Colonic mucosa (tissue), 4 donors: Measurements from ENCODE around the gene ZMYND15. TPM values are rescaled to one million over a fixed set of nuclear protein-coding genes. Genes with fewer than 3 reads are reported as not detected.
A peak's percentile ranks its signal among the peaks of the same experiment; 100 is the strongest.

ENCODE experiments used
- DNase-seq: peaks from one replicate; pipeline ENCODE4 v3.0.0-alpha.2; 2020
- H3K27ac ChIP-seq: fragments of 200-600 bp; one replicate; pipeline ENCODE4 v1.8.0; 2021
- H3K27me3 ChIP-seq: fragments of 200-600 bp; one replicate; pipeline ENCODE4 v1.8.0; 2021
- H3K36me3 ChIP-seq: fragments of 200-600 bp; one replicate; pipeline ENCODE4 v1.8.0; 2021
- H3K4me1 ChIP-seq: fragments of 200-600 bp; one replicate; pipeline ENCODE4 v1.8.0; 2021; ENCODE audit warnings: mild to moderate bottlenecking
- H3K4me3 ChIP-seq: fragments of 200-600 bp; one replicate; pipeline ENCODE4 v1.8.0; 2021
- H3K9ac ChIP-seq, 2 donors: one replicate each; pipeline ENCODE4 v1.7.0; 2013; ENCODE audit warnings: control low read depth in 2 of 2, low read depth in 2 of 2, low read length in 2 of 2
- H3K9me3 ChIP-seq: fragments of 200-600 bp; one replicate; pipeline ENCODE4 v1.8.0; 2021
- CTCF ChIP-seq: fragments of 200-600 bp; IDR thresholded peaks from one replicate; pipeline ENCODE4 v1.8.0; 2022; ENCODE audit warnings: antibody characterized with exemption, mild to moderate bottlenecking
- intact Hi-C: fragments of 100-400 bp; cut with DNase I; formaldehyde crosslinking; loops from one replicate; pipeline ENCODE4 v1.14.1; 2022
- total RNA-seq, 2 donors: library from RNA; stranded (reverse); fragmentation: NEBNext Ultra II Directional in 1 of 2; extraction: Animal tissue kit (Norgen Biotek cat#: 25700) in 1 of 2; gene quantifications; one replicate each; pipeline ENCODE4 v1.2.1, GENCODE V29; 2021
- donor health status: healthy.
- donor health status: DM: no; HTN: no; CAD: no.
- donor health status: DM: no; HTN: no; CAD: no.

ZMYND15 gene
- total RNA-seq, 2 donors from 2014 or later, result 0.89 to 1.2 TPM

GRCh38 chr17:4706121-4706520 is 33.5 kb upstream of the ZMYND15 start:
- Histone ChIP-seq H3K4me3 (no peak overlapping the region), H3K27me3 (no peaks in the 10 kb centered on the region), H3K4me1 (peaks cover 6% of the 10 kb centered on the region), H3K27ac (no peak overlapping the region), H3K9me3 (no peaks in the 10 kb centered on the region), H3K9ac (no peak overlapping the region), H3K36me3 (no peaks in the 10 kb centered on the region)
- intact Hi-C loops, result loop anchor here (10.0 kb wide), 1 partner anchor 179 kb away; no protein-coding TSS in a partner anchor
- DNase-seq, result no peak
- TF ChIP-seq CTCF, result no peak

- Histone ChIP-seq H3K36me3 (no peaks in the 10 kb centered on the region), H3K27ac (no peak overlapping the region), H3K4me3 (no peak overlapping the region), H3K9ac (no peak overlapping the region), H3K27me3 (no peaks in the 10 kb centered on the region), H3K4me1 (peaks cover 15% of the 10 kb centered on the region), H3K9me3 (no peaks in the 10 kb centered on the region)
- DNase-seq, result no peak
- intact Hi-C loops, result loop anchor here (10.0 kb wide), 1 partner anchor 176 kb away; no protein-coding TSS in a partner anchor
- no peak for TF ChIP-seq CTCF
Observed at GRCh38 chr17:4708436-4708835, 31.2 kb upstream of the ZMYND15 start.

- peak within 1 kb of the TSS; percentile 66 for H3K4me3 ChIP-seq
- H3K9me3 ChIP-seq, result no peaks in the 10 kb centered on the region
- H3K27me3 ChIP-seq, result no peaks in the 10 kb centered on the region
- H3K27ac ChIP-seq, result peak within 1 kb of the TSS; percentile 82
- intact Hi-C loops, result loop anchor here (10.0 kb wide), 1 partner anchor 175 kb away; no protein-coding TSS in a partner anchor
- H3K9ac ChIP-seq, result peak within 1 kb of the TSS; percentile 73 to 81
- DNase-seq, result peak; percentile 96
- peaks cover 15% of the 10 kb centered on the region for H3K4me1 ChIP-seq
- no peaks in the 10 kb centered on the region for H3K36me3 ChIP-seq
- TF ChIP-seq CTCF, result peak; percentile 31
Observed at GRCh38 chr17:4709794-4710692, 29.6 kb upstream of the ZMYND15 start, which contains the start of gene ARRB2. Gene ARRB2 (plus strand): TSS chr17:4710632. CDS start chr17:4710722, 90 bp downstream.

GRCh38 chr17:4710693-4711634 is 28.7 kb upstream of the ZMYND15 start:
- peak; percentile 40 for DNase-seq
- intact Hi-C loops, result no loop called here
- no peaks in the 10 kb centered on the region for H3K36me3 ChIP-seq
- H3K27me3 ChIP-seq, result no peaks in the 10 kb centered on the region
- H3K9ac ChIP-seq, result peak overlapping the region; percentile 73 to 81
- no peaks in the 10 kb centered on the region for H3K9me3 ChIP-seq
- peaks cover 15% of the 10 kb centered on the region for H3K4me1 ChIP-seq
- peak overlapping the region; percentile 66 for H3K4me3 ChIP-seq
- H3K27ac ChIP-seq, result peak overlapping the region; percentile 82
- TF ChIP-seq CTCF, result no peak

GRCh38 chr17:4711661-4712181 is 27.9 kb upstream of the ZMYND15 start:
- peak; percentile 82 for DNase-seq
- H3K9me3 ChIP-seq, result no peaks in the 10 kb centered on the region
- peak overlapping the region; percentile 66 for H3K4me3 ChIP-seq
- H3K27me3 ChIP-seq, result no peaks in the 10 kb centered on the region
- intact Hi-C loops, result no loop called here
- no peaks in the 10 kb centered on the region for H3K36me3 ChIP-seq
- no peak for TF ChIP-seq CTCF
- peaks cover 15% of the 10 kb centered on the region for H3K4me1 ChIP-seq
- H3K27ac ChIP-seq, result peak overlapping the region; percentile 82
- peak overlapping the region in 1 of 2 donors; percentile 81 for H3K9ac ChIP-seq
